A549 treated with AZD2906 at 1 μM for 4 hours (cell line): ENCODE measurements around the gene PPIAL4G. TPM values are rescaled to one million over a fixed set of nuclear protein-coding genes. Genes with fewer than 3 reads are reported as not detected.

Experiments
- total RNA-seq: library from RNA; stranded (reverse); fragments of 200-300 nt; extraction: Qiagen RNA extraction; gene quantifications from 5 replicates; pipeline ENCODE4 v1.2.3, GENCODE V29; 2022

The PPIAL4G gene
- not detected in 5 replicates for total RNA-seq

DNA sequence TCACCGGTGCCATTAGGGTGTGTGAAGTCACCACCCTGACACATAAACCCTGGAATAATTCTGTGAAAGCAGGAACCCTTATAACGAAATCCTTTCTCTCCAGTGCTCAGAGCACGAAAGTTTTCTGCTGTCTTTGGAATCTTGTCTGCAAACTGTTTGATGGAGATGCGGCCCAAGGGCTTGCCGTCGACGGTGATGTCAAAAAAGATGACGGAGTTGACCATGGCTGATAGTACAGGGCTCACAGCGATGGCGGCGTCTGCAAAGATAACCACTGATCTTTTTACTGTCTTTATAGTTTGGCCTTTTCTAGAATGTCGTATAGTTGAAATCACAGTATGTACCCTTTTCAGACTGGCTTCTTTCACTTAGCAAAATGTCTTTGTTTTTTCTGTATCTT, at the start of gene PPIAL4G:
TSS of gene PPIAL4G (minus strand) at position 274 of the 400 bp plus-strand sequence. CDS start at position 224, 50 bp downstream.

Other genes starting within 250 kb of the PPIAL4G start
- gene NBPF14, start 112.7 kb upstream of the PPIAL4G start, total RNA-seq = 26.0 to 32.4 TPM (median 31.3 TPM) in 5 replicates